MM.1S (cell line): ENCODE results near the gene LRRC39.

ENCODE experiments used
- DNase-seq: peaks from one replicate; pipeline ENCODE4 v3.0.0-alpha.2; 2015
- H2AFZ ChIP-seq: fragments of 300-600 bp; sonication (generic); 2 replicates; pipeline ENCODE4 v1.6.0; 2016; ENCODE audit warnings: antibody characterized with exemption, low read length
- H3F3A ChIP-seq: fragments of 300-600 bp; sonication (generic); 2 replicates; pipeline ENCODE4 v1.6.1; 2016; ENCODE audit warnings: mild to moderate bottlenecking, antibody characterized with exemption, low read length, moderate library complexity, mixed read lengths; ENCODE audit not compliant: insufficient read depth
- H3K27ac ChIP-seq: fragments of 300-600 bp; sonication (generic); 2 replicates; pipeline ENCODE4 v1.5.1; 2016; ENCODE audit warnings: mild to moderate bottlenecking, low read length
- H3K27me3 ChIP-seq: fragments of 300-600 bp; sonication (generic); replicated peaks from 2 replicates; pipeline ENCODE4 v1.6.0; 2016; ENCODE audit warnings: low read length; ENCODE audit not compliant: insufficient read depth
- H3K36me3 ChIP-seq: fragments of 300-600 bp; sonication (generic); replicated peaks from 2 replicates; pipeline ENCODE4 v1.6.1; 2016; ENCODE audit warnings: mild to moderate bottlenecking, low read length, mixed read lengths; ENCODE audit not compliant: insufficient read depth
- H3K4me1 ChIP-seq: fragments of 300-600 bp; sonication (generic); 2 replicates; pipeline ENCODE4 v1.6.1; 2016; ENCODE audit warnings: low read length, mixed read lengths
- H3K4me2 ChIP-seq: fragments of 300-600 bp; sonication (generic); 2 replicates; pipeline ENCODE4 v1.6.0; 2016; ENCODE audit warnings: low read depth, low read length
- H3K4me3 ChIP-seq: fragments of 300-600 bp; sonication (generic); 2 replicates; pipeline ENCODE4 v1.5.1; 2016; ENCODE audit warnings: low read length, mixed read lengths
- H3K79me2 ChIP-seq: fragments of 300-600 bp; sonication (generic); 2 replicates; pipeline ENCODE4 v1.6.1; 2016; ENCODE audit warnings: mixed run types, low read length, mixed read lengths
- H3K9ac ChIP-seq: fragments of 300-600 bp; sonication (generic); 2 replicates; pipeline ENCODE4 v1.6.1; 2016; ENCODE audit warnings: low read length, mixed read lengths
- H3K9me2 ChIP-seq: fragments of 300-600 bp; sonication (generic); replicated peaks from 2 replicates; pipeline ENCODE4 v1.6.1; 2016; ENCODE audit warnings: mild to moderate bottlenecking, low read length, mixed read lengths; ENCODE audit not compliant: insufficient read depth
- H3K9me3 ChIP-seq: fragments of 300-600 bp; sonication (generic); replicated peaks from 2 replicates; pipeline ENCODE4 v1.6.1; 2016; ENCODE audit warnings: mild to moderate bottlenecking, low read length, mixed read lengths; ENCODE audit not compliant: insufficient read depth
- H4K20me1 ChIP-seq: fragments of 300-600 bp; sonication (generic); 2 replicates; pipeline ENCODE4 v1.6.1; 2016; ENCODE audit warnings: mild to moderate bottlenecking, low read length, moderate library complexity, mixed read lengths; ENCODE audit not compliant: insufficient read depth
- EZH2 ChIP-seq: fragments of 300-600 bp; sonication (generic); optimal IDR thresholded peaks from 2 replicates; pipeline ENCODE3; 2017; ENCODE audit warnings: low read depth, mild to moderate bottlenecking, antibody characterized with exemption, low read length, mixed read lengths
- EZH2phosphoT487 ChIP-seq: fragments of 300-600 bp; sonication (generic); IDR thresholded peaks from 2 replicates; pipeline ENCODE4 v1.6.1; 2018; ENCODE audit warnings: antibody characterized with exemption, low read length
- TF ChIP-seq, protein P1 (sequence below): fragments of 300-600 bp; sonication (generic); IDR thresholded peaks from 2 replicates; pipeline ENCODE4 v1.5.1; 2016; ENCODE audit warnings: antibody characterized with exemption, low read length, mixed read lengths

Gene LRRC39

DNA sequence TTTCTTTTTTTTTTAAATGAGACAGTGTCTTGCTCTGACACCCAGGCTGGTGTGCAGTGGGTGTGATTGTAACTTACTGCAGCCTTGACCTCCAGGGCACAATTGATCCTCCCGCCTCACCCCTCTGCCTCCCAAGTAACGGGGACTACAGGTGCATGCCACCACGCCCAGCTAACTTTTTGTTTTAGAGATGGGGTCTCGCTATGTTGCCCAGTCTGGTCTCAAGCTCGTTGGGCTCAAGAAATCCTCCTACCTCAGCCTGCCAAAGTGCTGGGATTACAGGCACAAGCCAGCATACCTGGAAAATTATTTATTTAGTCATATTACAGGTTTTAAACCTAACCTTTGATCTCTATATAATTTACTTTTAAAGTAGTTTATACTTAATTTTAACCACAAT is 13.4 kb downstream of the LRRC39 start:
- no peak overlapping the region for H3K4me2 ChIP-seq
- TF ChIP-seq EZH2: no peak
- TF ChIP-seq EZH2phosphoT487: no peak
- TF ChIP-seq, protein P1, sequence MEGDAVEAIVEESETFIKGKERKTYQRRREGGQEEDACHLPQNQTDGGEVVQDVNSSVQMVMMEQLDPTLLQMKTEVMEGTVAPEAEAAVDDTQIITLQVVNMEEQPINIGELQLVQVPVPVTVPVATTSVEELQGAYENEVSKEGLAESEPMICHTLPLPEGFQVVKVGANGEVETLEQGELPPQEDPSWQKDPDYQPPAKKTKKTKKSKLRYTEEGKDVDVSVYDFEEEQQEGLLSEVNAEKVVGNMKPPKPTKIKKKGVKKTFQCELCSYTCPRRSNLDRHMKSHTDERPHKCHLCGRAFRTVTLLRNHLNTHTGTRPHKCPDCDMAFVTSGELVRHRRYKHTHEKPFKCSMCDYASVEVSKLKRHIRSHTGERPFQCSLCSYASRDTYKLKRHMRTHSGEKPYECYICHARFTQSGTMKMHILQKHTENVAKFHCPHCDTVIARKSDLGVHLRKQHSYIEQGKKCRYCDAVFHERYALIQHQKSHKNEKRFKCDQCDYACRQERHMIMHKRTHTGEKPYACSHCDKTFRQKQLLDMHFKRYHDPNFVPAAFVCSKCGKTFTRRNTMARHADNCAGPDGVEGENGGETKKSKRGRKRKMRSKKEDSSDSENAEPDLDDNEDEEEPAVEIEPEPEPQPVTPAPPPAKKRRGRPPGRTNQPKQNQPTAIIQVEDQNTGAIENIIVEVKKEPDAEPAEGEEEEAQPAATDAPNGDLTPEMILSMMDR: no peak
- H3K27ac ChIP-seq: no peak overlapping the region
- no peaks in the 10 kb centered on the region for H4K20me1 ChIP-seq
- no peaks in the 10 kb centered on the region for H3K4me1 ChIP-seq
- H3K27me3 ChIP-seq: no peaks in the 10 kb centered on the region
- H3K9ac ChIP-seq: no peak overlapping the region
- H3K36me3 ChIP-seq: no peaks in the 10 kb centered on the region
- no peaks in the 10 kb centered on the region for H3K79me2 ChIP-seq
- no peak overlapping the region for H2AFZ ChIP-seq
- no peak for DNase-seq
- H3K9me2 ChIP-seq: no peaks in the 10 kb centered on the region
- no peaks in the 10 kb centered on the region for H3K9me3 ChIP-seq
- no peak overlapping the region for H3K4me3 ChIP-seq
- H3F3A ChIP-seq: no peaks in the 10 kb centered on the region

DNA sequence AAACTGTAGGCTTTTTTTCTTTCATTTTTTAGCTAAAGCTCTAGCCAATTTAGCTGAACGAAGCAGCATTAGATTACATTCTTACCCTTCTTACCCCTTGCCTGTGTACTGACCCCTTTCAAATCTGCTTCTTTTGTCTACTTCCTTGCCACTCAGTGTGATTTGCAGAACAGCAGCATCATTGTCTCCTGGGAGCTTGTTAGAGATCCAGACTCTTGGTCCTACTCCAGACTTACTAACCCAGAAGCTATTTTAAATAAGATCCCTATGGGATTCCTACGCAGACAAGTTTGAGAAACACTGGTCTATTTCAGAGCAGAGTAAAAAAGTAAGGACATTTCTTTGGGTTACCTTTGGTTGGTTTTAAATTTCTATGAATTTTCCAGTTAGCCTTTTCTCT is 13.8 kb downstream of the LRRC39 start:
- Histone ChIP-seq H3K4me1 (no peaks in the 10 kb centered on the region), H4K20me1 (no peaks in the 10 kb centered on the region), H3K4me2 (no peak overlapping the region), H3K4me3 (no peak overlapping the region), H3F3A (no peaks in the 10 kb centered on the region), H3K79me2 (no peaks in the 10 kb centered on the region), H3K9ac (no peak overlapping the region), H3K9me3 (no peaks in the 10 kb centered on the region), H2AFZ (no peak overlapping the region), H3K36me3 (no peaks in the 10 kb centered on the region), H3K27me3 (no peaks in the 10 kb centered on the region), H3K9me2 (no peaks in the 10 kb centered on the region), H3K27ac (no peak overlapping the region)
- TF ChIP-seq, protein P1: no peak
- TF ChIP-seq EZH2phosphoT487 (no peak), EZH2 (no peak)
- DNase-seq: no peak

DNA sequence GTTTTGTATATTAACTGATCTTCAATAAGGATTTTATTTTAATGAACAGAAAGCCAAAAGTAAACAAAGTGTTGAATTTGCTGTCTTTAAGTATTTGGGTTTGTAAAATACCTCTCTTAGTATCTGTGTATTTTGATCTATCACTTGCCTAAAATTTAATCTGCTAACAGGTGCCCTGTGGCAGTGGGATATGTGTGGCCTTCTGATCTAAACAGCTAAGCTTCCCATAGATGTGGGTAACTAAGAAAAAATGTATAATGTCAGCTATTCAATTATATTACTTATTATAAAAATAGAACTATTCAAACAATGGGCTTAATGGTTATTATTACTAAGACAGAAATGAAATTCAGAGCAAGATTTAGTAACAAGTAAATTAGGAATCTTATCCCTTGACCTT is 15.2 kb downstream of the LRRC39 start:
- H3K27me3 ChIP-seq: no peaks in the 10 kb centered on the region
- no peaks in the 10 kb centered on the region for H3K4me1 ChIP-seq
- H3K4me2 ChIP-seq: no peak overlapping the region
- H4K20me1 ChIP-seq: no peaks in the 10 kb centered on the region
- no peak overlapping the region for H3K4me3 ChIP-seq
- no peaks in the 10 kb centered on the region for H3K9me3 ChIP-seq
- H3K27ac ChIP-seq: no peak overlapping the region
- H3K79me2 ChIP-seq: no peaks in the 10 kb centered on the region
- H3F3A ChIP-seq: no peaks in the 10 kb centered on the region
- no peak for DNase-seq
- H3K9ac ChIP-seq: no peak overlapping the region
- H2AFZ ChIP-seq: no peak overlapping the region
- no peaks in the 10 kb centered on the region for H3K36me3 ChIP-seq
- TF ChIP-seq, protein P1: no peak
- TF ChIP-seq EZH2phosphoT487 (no peak), EZH2 (no peak)
- H3K9me2 ChIP-seq: no peaks in the 10 kb centered on the region
